HCT116 (cell line): Measurements from ENCODE around the gene SPRR2D. TPM values are rescaled to one million over a fixed set of nuclear protein-coding genes. Genes with fewer than 3 reads are reported as not detected.
"Not testable (repeated sequence)": the region's sequence is repeated elsewhere in the genome, so short reads cannot be mapped to it uniquely, and the experiment has no call there.

Experiments used
- ATAC-seq: fragments of 200-7000 bp; cut with Tn5 transposase; 2 replicates; pipeline ENCODE4 v1.9.1; 2020; ENCODE audit warnings: mild to moderate bottlenecking, moderate library complexity
- BruUV-seq: library from RNA; stranded (reverse); fragments of 400-500 nt; replicated peaks from 2 replicates; lab custom pipeline; 2021; lab: Mats Ljungman, UMichigan
- CTCF ChIA-PET: fragments of 300-600 bp; sonication (Branson Sonifier 250); formaldehyde crosslinking; loops from one replicate; lab custom pipeline; 2021; ENCODE audit warnings: antibody characterized with exemption; lab: Charles Lee
- POLR2A ChIA-PET: fragments of 300-600, 350-600 bp; sonication (Branson Sonifier 250); formaldehyde crosslinking; loops from one replicate; lab custom pipeline; 2021; ENCODE audit warnings: antibody characterized with exemption; lab: Charles Lee
- RAD21 ChIA-PET, 2 experiments: fragments of 300-600 bp; sonication (Branson Sonifier 250); formaldehyde crosslinking; loops; one replicate each; lab custom pipeline; 2023; ENCODE audit warnings: low total read pairs in 2 of 2; ENCODE audit not compliant: uncharacterized antibody in 2 of 2, unreplicated experiment in 2 of 2, low non-redundant PET in 1 of 2; lab: Charles Lee
- DNase-seq: peaks from one replicate; pipeline ENCODE4 v3.0.0-alpha.2; 2010; ENCODE audit warnings: low read depth, low spot score
- H2AFZ ChIP-seq: fragments of 200-600 bp; shearing (Covaris generic), sonication (generic); 2 replicates; pipeline ENCODE4 v1.6.1; 2017; ENCODE audit warnings: low read depth, mixed run types, mixed read lengths, antibody characterized with exemption, low read length; ENCODE audit not compliant: poor library complexity, severe bottlenecking
- H3K27ac ChIP-seq: 2 replicates; pipeline ENCODE4 v1.5.1; 2012; ENCODE audit warnings: low read depth, low read length
- H3K27me3 ChIP-seq: fragments of 200-600 bp; sonication (generic); 2 replicates; pipeline ENCODE4 v1.6.1; 2016; ENCODE audit warnings: mixed run types, low read length, mixed read lengths; ENCODE audit not compliant: insufficient read depth
- H3K36me3 ChIP-seq, 2 experiments: fragments of 200-500 bp in 1 of 2; fragments of 200-600 bp in 1 of 2; sonication (Bioruptor generic) in 1 of 2; sonication (generic) in 1 of 2; 2 replicates each; pipeline versions ENCODE4 v1.5.1 to v1.6.1; 2014 to 2016; ENCODE audit warnings: low read length in 2 of 2, inconsistent platforms in 1 of 2, mixed read lengths in 1 of 2, mixed run types in 1 of 2; ENCODE audit not compliant: insufficient read depth in 2 of 2, control insufficient read depth in 1 of 2
- H3K4me1 ChIP-seq, 2 experiments: fragments of 200-600 bp in 1 of 2; sonication (generic) in 1 of 2; 2 replicates each; pipeline versions ENCODE4 v1.5.1 to v1.6.1; 2012 to 2017; ENCODE audit warnings: low read length in 2 of 2, inconsistent platforms in 1 of 2, mild to moderate bottlenecking in 1 of 2, mixed read lengths in 1 of 2, mixed run types in 1 of 2, moderate library complexity in 1 of 2; ENCODE audit not compliant: insufficient read depth in 2 of 2, control insufficient read depth in 1 of 2
- H3K4me2 ChIP-seq: fragments of 200-600 bp; sonication (generic); 2 replicates; pipeline ENCODE4 v1.6.1; 2017; ENCODE audit warnings: mixed run types, low read length, mixed read lengths
- H3K4me3 ChIP-seq, 2 experiments: fragments of 200-600 bp in 1 of 2; sonication (generic) in 1 of 2; replicated peaks in 1 of 2; 2 replicates each; pipeline ENCODE4 v1.5.1; 2011 to 2016; ENCODE audit warnings: low read length in 2 of 2, control low read depth in 1 of 2, low read depth in 1 of 2, mild to moderate bottlenecking in 1 of 2, mixed read lengths in 1 of 2, mixed run types in 1 of 2
- H3K79me2 ChIP-seq: fragments of 200-600 bp; sonication (generic); 2 replicates; pipeline ENCODE4 v1.6.1; 2017; ENCODE audit warnings: mild to moderate bottlenecking, mixed run types, low read length, moderate library complexity, mixed read lengths; ENCODE audit not compliant: insufficient read depth
- H3K9ac ChIP-seq: fragments of 200-600 bp; sonication (generic); 2 replicates; pipeline ENCODE4 v1.6.1; 2016; ENCODE audit warnings: low read length, mixed read lengths
- H3K9me2 ChIP-seq: fragments of 200-600 bp; sonication (generic), shearing (Covaris generic); 2 replicates; pipeline ENCODE4 v1.6.1; 2017; ENCODE audit warnings: mixed run types, mild to moderate bottlenecking, moderate library complexity; ENCODE audit not compliant: insufficient read depth
- H3K9me3 ChIP-seq, 2 experiments: fragments of 200-500 bp in 1 of 2; fragments of 200-600 bp in 1 of 2; sonication (Bioruptor generic) in 1 of 2; sonication (generic) in 1 of 2; 2 replicates each; pipeline ENCODE4 v1.6.1; 2014 to 2017; ENCODE audit warnings: low read length in 2 of 2, mixed read lengths in 2 of 2, inconsistent platforms in 1 of 2, low read depth in 1 of 2, mild to moderate bottlenecking in 1 of 2, mixed run types in 1 of 2, moderate library complexity in 1 of 2; ENCODE audit not compliant: control insufficient read depth in 1 of 2, insufficient read depth in 1 of 2
- H4K20me1 ChIP-seq: fragments of 200-600 bp; sonication (generic), shearing (Covaris generic); 2 replicates; pipeline ENCODE4 v1.6.1; 2017; ENCODE audit warnings: mixed run types, mild to moderate bottlenecking, moderate library complexity; ENCODE audit not compliant: insufficient read depth
- CBX3 ChIP-seq: IDR thresholded peaks from 2 replicates; pipeline ENCODE4 v1.6.1; 2012; ENCODE audit warnings: low read depth
- EZH2phosphoT487 ChIP-seq: fragments of 200-600 bp; IDR thresholded peaks from 2 replicates; pipeline ENCODE4 v1.6.1; 2018; ENCODE audit warnings: antibody characterized with exemption, borderline replicate concordance
- FOSL1 ChIP-seq: IDR thresholded peaks from 2 replicates; pipeline ENCODE4 v1.6.1; 2012; ENCODE audit warnings: low read depth
- JUND ChIP-seq: IDR thresholded peaks from 2 replicates; pipeline ENCODE4 v1.6.1; 2012
- POLR2A ChIP-seq: IDR thresholded peaks from 2 replicates; pipeline ENCODE4 v1.7.0; 2011; ENCODE audit warnings: borderline replicate concordance; ENCODE audit not compliant: insufficient read depth, insufficient read length; ENCODE audit errors: extremely low read depth
- POLR2AphosphoS5 ChIP-seq: IDR thresholded peaks from 2 replicates; pipeline ENCODE4 v1.6.1; 2011; ENCODE audit warnings: mild to moderate bottlenecking, low read depth, low read length, moderate library complexity
- RAD21 ChIP-seq: IDR thresholded peaks from 2 replicates; pipeline ENCODE4 v1.6.1; 2012; ENCODE audit warnings: low read depth, mild to moderate bottlenecking
- SIN3A ChIP-seq: IDR thresholded peaks from 2 replicates; pipeline ENCODE4 v1.6.1; 2012; ENCODE audit warnings: low read depth
- SRF ChIP-seq: IDR thresholded peaks from 2 replicates; pipeline ENCODE4 v1.6.1; 2012; ENCODE audit warnings: low read depth
- TCF7L2 ChIP-seq: IDR thresholded peaks from 2 replicates; pipeline ENCODE4 v1.7.0; 2011; ENCODE audit warnings: borderline replicate concordance, inconsistent platforms; ENCODE audit not compliant: insufficient read depth, insufficient read length; ENCODE audit errors: extremely low read depth
- ZNF274 ChIP-seq: fragments of 200-500 bp; sonication (Bioruptor generic); IDR thresholded peaks from 2 replicates; pipeline ENCODE4 v1.6.1; 2014; ENCODE audit warnings: mild to moderate bottlenecking, low read depth, low read length, inconsistent platforms
- intact Hi-C: fragments of 100-400 bp; cut with micrococcal nuclease; formaldehyde crosslinking; loops from 2 replicates; pipeline ENCODE4 v1.10.0; 2022
- total RNA-seq: library from RNA; stranded (reverse); gene quantifications from one replicate; pipeline ENCODE4 v1.2.1, GENCODE V29; 2021; ENCODE audit not compliant: unreplicated experiment
- TF ChIP-seq, protein P1 (sequence below), 3 experiments: fragments of 200-600 bp in 1 of 3; sonication (generic) in 1 of 3; IDR thresholded peaks in 2 of 3; conservative IDR thresholded peaks in 1 of 3; 2 replicates each; pipeline ENCODE4 v1.5.1; 2012 to 2017; ENCODE audit warnings: low read depth in 2 of 3, low read length in 2 of 3, antibody characterized with exemption in 1 of 3, borderline replicate concordance in 1 of 3, control low read depth in 1 of 3, mild to moderate bottlenecking in 1 of 3, mixed read lengths in 1 of 3, mixed run types in 1 of 3, moderate library complexity in 1 of 3; ENCODE audit not compliant: insufficient read depth in 1 of 3

SPRR2D gene
- total RNA-seq, 1 experiment from 2014 or later, result 6.9 TPM

DNA sequence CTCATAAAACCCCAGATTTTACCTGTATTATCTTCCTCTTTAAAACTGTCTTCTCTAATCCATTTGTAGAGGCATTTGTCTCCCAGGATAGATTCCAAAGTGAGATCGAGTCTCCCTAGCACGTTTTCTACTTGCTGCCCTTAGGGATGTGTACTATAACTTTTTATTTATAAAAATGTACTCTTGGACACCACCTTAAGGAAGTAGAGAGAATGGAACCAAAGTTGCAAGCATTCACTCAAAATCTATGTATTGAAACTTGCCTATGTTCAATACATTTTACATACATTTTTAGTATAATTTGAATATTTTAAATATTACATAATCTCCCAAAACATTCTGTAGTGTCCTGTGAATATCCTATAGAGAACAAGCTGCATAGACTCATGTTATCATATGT, 17.2 kb upstream of the SPRR2D start:
- Histone ChIP-seq H2AFZ (no peak overlapping the region), H3K9me3 (no peaks in the 10 kb centered on the region), H3K9ac (no peak overlapping the region), H3K4me3 (no peak overlapping the region), H3K27me3 (peaks cover 33% of the 10 kb centered on the region), H3K36me3 (no peaks in the 10 kb centered on the region), H3K27ac (no peak overlapping the region), H4K20me1 (no peaks in the 10 kb centered on the region), H3K9me2 (no peaks in the 10 kb centered on the region)
- CTCF ChIA-PET, result interaction anchor here (1.5 kb wide), 1 partner anchor 9 kb away, joined by 4 read pairs; no protein-coding TSS in a partner anchor
- BruUV-seq, result no TSS peak
- intact Hi-C loops, result no loop called here
- TF ChIP-seq POLR2AphosphoS5 (no peak), FOSL1 (no peak)
- TF ChIP-seq, protein P1, sequence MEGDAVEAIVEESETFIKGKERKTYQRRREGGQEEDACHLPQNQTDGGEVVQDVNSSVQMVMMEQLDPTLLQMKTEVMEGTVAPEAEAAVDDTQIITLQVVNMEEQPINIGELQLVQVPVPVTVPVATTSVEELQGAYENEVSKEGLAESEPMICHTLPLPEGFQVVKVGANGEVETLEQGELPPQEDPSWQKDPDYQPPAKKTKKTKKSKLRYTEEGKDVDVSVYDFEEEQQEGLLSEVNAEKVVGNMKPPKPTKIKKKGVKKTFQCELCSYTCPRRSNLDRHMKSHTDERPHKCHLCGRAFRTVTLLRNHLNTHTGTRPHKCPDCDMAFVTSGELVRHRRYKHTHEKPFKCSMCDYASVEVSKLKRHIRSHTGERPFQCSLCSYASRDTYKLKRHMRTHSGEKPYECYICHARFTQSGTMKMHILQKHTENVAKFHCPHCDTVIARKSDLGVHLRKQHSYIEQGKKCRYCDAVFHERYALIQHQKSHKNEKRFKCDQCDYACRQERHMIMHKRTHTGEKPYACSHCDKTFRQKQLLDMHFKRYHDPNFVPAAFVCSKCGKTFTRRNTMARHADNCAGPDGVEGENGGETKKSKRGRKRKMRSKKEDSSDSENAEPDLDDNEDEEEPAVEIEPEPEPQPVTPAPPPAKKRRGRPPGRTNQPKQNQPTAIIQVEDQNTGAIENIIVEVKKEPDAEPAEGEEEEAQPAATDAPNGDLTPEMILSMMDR (IDR thresholded peaks at IDR 0.05 in 2 of 3, conservative IDR thresholded peaks at IDR 0.05 in 1 of 3; ENCODE audit: borderline replicate concordance in 1 of 3, insufficient read depth in 1 of 3, low read depth in 2 of 3, low read length in 2 of 3), result peak in 1 of 3 experiments; percentile 18; a peak in 1 of 6 replicates
- TF ChIP-seq, all 23 proteins: peak for 1
- ATAC-seq (no peak), DNase-seq (no peak)
- no peak overlapping the region for H3K4me2 ChIP-seq
- POLR2A ChIA-PET, result no interaction called here
- H3K79me2 ChIP-seq, result no peaks in the 10 kb centered on the region
- RAD21 ChIA-PET, result no interaction called here
- no peaks in the 10 kb centered on the region for H3K4me1 ChIP-seq

DNA sequence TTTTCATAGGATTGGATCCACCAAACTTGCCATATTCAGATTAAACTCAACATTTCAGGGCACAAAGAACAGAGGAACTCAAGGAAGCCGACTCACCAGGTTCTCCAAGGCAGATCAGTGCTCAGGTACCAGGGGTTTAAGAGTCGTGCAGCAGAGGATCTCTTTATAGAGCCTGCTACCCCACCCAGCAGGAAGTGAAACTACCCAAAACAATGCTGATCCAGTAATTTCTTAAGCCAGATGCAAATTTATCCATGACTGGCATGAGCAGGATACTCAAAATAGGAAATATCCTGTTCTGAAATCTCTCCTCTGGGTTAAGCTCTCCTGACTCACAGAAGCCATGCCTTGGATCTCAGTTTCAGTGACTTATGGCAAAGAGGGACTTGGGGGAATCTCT, 16.5 kb upstream of the SPRR2D start, which contains the start of gene SPRR2A:
Gene SPRR2A (minus strand): TSS at position 138 of the 400 bp plus-strand sequence. CDS start 777 bp downstream, outside the sequence.
- H3K27ac ChIP-seq, result no peak within 1 kb of the TSS
- BruUV-seq, result no TSS peak
- RAD21 ChIA-PET, result no interaction called here
- H3K4me3 ChIP-seq, result no peak within 1 kb of the TSS
- POLR2A ChIA-PET, result no interaction called here
- CTCF ChIA-PET, result interaction anchor here (1.5 kb wide), 1 partner anchor 10 kb away, joined by 4 read pairs; no protein-coding TSS in a partner anchor
- no peaks in the 10 kb centered on the region for H3K79me2 ChIP-seq
- no peak within 1 kb of the TSS for H2AFZ ChIP-seq
- intact Hi-C loops, result no loop called here
- no peaks in the 10 kb centered on the region for H3K9me3 ChIP-seq
- H4K20me1 ChIP-seq, result no peaks in the 10 kb centered on the region
- no peak for TF ChIP-seq SIN3A
- TF ChIP-seq EZH2phosphoT487, result no peak
- no peak for TF ChIP-seq POLR2A
- TF ChIP-seq RAD21, result no peak
- TF ChIP-seq ZNF274, result no peak
- no peak for TF ChIP-seq SRF
- TF ChIP-seq FOSL1, result no peak
- TF ChIP-seq JUND, result no peak
- TF ChIP-seq TCF7L2, result no peak
- TF ChIP-seq CBX3, result no peak
- H3K4me1 ChIP-seq, result no peaks in the 10 kb centered on the region
- DNase-seq (no peak), ATAC-seq (no peak)
- no peaks in the 10 kb centered on the region for H3K9me2 ChIP-seq
- H3K4me2 ChIP-seq, result no peak within 1 kb of the TSS
- H3K36me3 ChIP-seq, result no peaks in the 10 kb centered on the region
- no peak within 1 kb of the TSS for H3K9ac ChIP-seq
- peaks cover 31% of the 10 kb centered on the region for H3K27me3 ChIP-seq

DNA sequence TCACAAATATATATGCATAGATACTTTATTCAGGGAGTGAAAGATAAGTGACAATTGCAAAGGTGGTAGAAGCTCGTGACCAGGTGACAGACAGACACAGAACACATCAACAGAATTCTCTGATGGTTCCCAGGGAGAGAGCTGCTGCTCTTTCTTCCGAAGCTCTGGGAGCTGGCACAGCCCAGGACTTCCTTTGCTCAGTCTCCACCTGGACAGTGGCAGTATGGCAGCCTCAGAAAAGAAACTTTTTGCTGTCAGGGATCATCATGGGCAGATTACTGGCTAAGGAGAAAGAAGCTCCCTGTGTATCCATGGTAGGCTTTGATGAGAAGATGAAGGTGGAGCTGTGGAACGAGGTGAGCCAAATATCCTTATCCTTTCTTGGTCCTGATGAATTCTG, 15.2 kb upstream of the SPRR2D start:
- DNase-seq, H3K9me2 ChIP-seq, intact Hi-C loops, H2AFZ ChIP-seq, H3K27ac ChIP-seq, H3K79me2 ChIP-seq, H3K36me3 ChIP-seq, H3K4me2 ChIP-seq, H3K4me3 ChIP-seq, BruUV-seq, H3K9ac ChIP-seq, H3K4me1 ChIP-seq, H3K9me3 ChIP-seq, POLR2A ChIA-PET, CTCF ChIA-PET, RAD21 ChIA-PET, H4K20me1 ChIP-seq: not testable (repeated sequence)
- ATAC-seq, result peak; percentile 53; the same call in 1 of the 2 replicates
- H3K27me3 ChIP-seq, result peaks cover 27% of the 10 kb centered on the region
